Tibial nerve (tissue), 4 donors: ENCODE data around the gene PIGB. TPM values are rescaled to one million over a fixed set of nuclear protein-coding genes. Genes with fewer than 3 reads are reported as not detected.

Experiments
- DNase-seq, 2 donors: peaks; one replicate each; pipeline ENCODE4 v3.0.0-alpha.2; 2019; ENCODE audit warnings: low spot score in 2 of 2
- H3K27ac ChIP-seq, 4 donors: fragments of 200-600 bp; sonication (generic) in 3 of 4; one replicate each; pipeline ENCODE4 v1.5.1; 2017 to 2019; ENCODE audit warnings: mild to moderate bottlenecking in 1 of 4
- H3K27me3 ChIP-seq, 2 donors: fragments of 200-600 bp; sonication (generic) in 1 of 2; one replicate each; pipeline versions ENCODE4 v1.5.1 to v1.6.0; 2017 to 2019
- H3K36me3 ChIP-seq, 3 donors: fragments of 200-600 bp; sonication (generic); one replicate each; pipeline ENCODE4 v1.5.1; 2018 to 2019
- H3K4me1 ChIP-seq, 4 donors: fragments of 200-600 bp; sonication (generic) in 3 of 4; one replicate each; pipeline ENCODE4 v1.5.1; 2017 to 2019
- H3K4me3 ChIP-seq, 4 donors: fragments of 200-600 bp; sonication (generic) in 3 of 4; one replicate each; pipeline ENCODE4 v1.5.1; 2017 to 2019; ENCODE audit warnings: mild to moderate bottlenecking in 1 of 4, moderate library complexity in 1 of 4
- H3K9me3 ChIP-seq, 4 donors: fragments of 200-600 bp; sonication (generic) in 3 of 4; one replicate each; pipeline ENCODE4 v1.5.1; 2017 to 2019
- CTCF ChIP-seq, 5 experiments: fragments of 200-600 bp in 3 of 5; fragments of 450-650 bp in 2 of 5; sonication (generic) in 3 of 5; IDR thresholded peaks; one replicate each; pipeline ENCODE4 v1.5.1; 2016 to 2019; ENCODE audit warnings: antibody characterized with exemption in 5 of 5, mild to moderate bottlenecking in 3 of 5, moderate library complexity in 2 of 5
- EP300 ChIP-seq, 2 donors: sonication (generic); formaldehyde crosslinking; IDR thresholded peaks; one replicate each; pipeline ENCODE4 v1.6.1; 2017; ENCODE audit warnings: antibody characterized with exemption in 2 of 2, mild to moderate bottlenecking in 1 of 2
- POLR2A ChIP-seq, 2 donors: fragments of 450-650 bp; IDR thresholded peaks; one replicate each; pipeline ENCODE4 v1.6.1; 2017; ENCODE audit warnings: antibody characterized with exemption in 2 of 2, mild to moderate bottlenecking in 2 of 2, moderate library complexity in 2 of 2
- WGBS, 2 donors: methylation state at CpG; one replicate each; pipeline ENCODE4 v1.1.5; 2018; 5-methylcytosine and 5-hydroxymethylcytosine counted together
- total RNA-seq, 4 donors: library from RNA; depleted of rRNA; stranded (reverse); fragments of >200 nt; gene quantifications; one replicate each; pipeline ENCODE4 v1.1.0, GENCODE V29; 2016

PIGB gene
- total RNA-seq, 4 donors from 2014 or later, result 4.0 to 16.1 (median 13.8) TPM

- TF ChIP-seq POLR2A (IDR thresholded peaks at IDR 0.05) (no peak), EP300 (IDR thresholded peaks at IDR 0.05) (no peak), CTCF (IDR thresholded peaks at IDR 0.05) (no peak)
- Histone ChIP-seq H3K27ac (no peak overlapping the region), H3K36me3 (peaks cover 0 to 30% (median 0%) of the 10 kb centered on the region in 3 donors), H3K9me3 (no peaks in the 10 kb centered on the region), H3K4me3 (no peak overlapping the region), H3K27me3 (no peaks in the 10 kb centered on the region), H3K4me1 (peaks cover 0 to 2% (median 0%) of the 10 kb centered on the region in 4 donors)
- WGBS, 2 donors, result 98 to 99% methylated on average over 2 of the region's 2 CpGs
- DNase-seq, result no peak
Observed at GRCh38 chr15:55349282-55349681, 30.3 kb downstream of the PIGB start.

GRCh38 chr15:55353025-55353424 is 34.0 kb downstream of the PIGB start:
- Histone ChIP-seq H3K27ac (no peak overlapping the region), H3K27me3 (no peaks in the 10 kb centered on the region), H3K4me3 (no peak overlapping the region), H3K4me1 (no peaks in the 10 kb centered on the region), H3K9me3 (no peaks in the 10 kb centered on the region), H3K36me3 (peaks cover 0 to 58% (median 0%) of the 10 kb centered on the region in 3 donors)
- WGBS, 2 donors, result 71 to 76% methylated on average over 2 of the region's 2 CpGs
- no peak for DNase-seq
- TF ChIP-seq CTCF (IDR thresholded peaks at IDR 0.05) (no peak), POLR2A (IDR thresholded peaks at IDR 0.05) (no peak), EP300 (IDR thresholded peaks at IDR 0.05) (no peak)

GRCh38 chr15:55356985-55357585 is 38.1 kb downstream of the PIGB start:
- Histone ChIP-seq H3K4me1 (no peaks in the 10 kb centered on the region), H3K27me3 (no peaks in the 10 kb centered on the region), H3K4me3 (no peak overlapping the region), H3K27ac (no peak overlapping the region), H3K9me3 (no peaks in the 10 kb centered on the region), H3K36me3 (peaks cover 0 to 68% (median under 1%) of the 10 kb centered on the region in 3 donors)
- WGBS, 2 donors, result 96 to 98% methylated on average over 5 of the region's 5 CpGs
- DNase-seq, result no peak
- TF ChIP-seq POLR2A (IDR thresholded peaks at IDR 0.05) (no peak), CTCF (IDR thresholded peaks at IDR 0.05) (no peak), EP300 (IDR thresholded peaks at IDR 0.05) (no peak)

GRCh38 chr15:55357774-55358173 is 38.8 kb downstream of the PIGB start:
- no peak for DNase-seq
- Histone ChIP-seq H3K4me3 (no peak overlapping the region), H3K36me3 (peaks cover 0 to 67% (median 8%) of the 10 kb centered on the region in 3 donors), H3K4me1 (no peaks in the 10 kb centered on the region), H3K27ac (no peak overlapping the region), H3K27me3 (no peaks in the 10 kb centered on the region), H3K9me3 (no peaks in the 10 kb centered on the region)
- 92 to 94% methylated on average over 2 of the region's 2 CpGs for WGBS, 2 donors
- TF ChIP-seq CTCF (IDR thresholded peaks at IDR 0.05) (no peak), POLR2A (IDR thresholded peaks at IDR 0.05) (no peak), EP300 (IDR thresholded peaks at IDR 0.05) (no peak)

GRCh38 chr15:55358471-55358870 is 39.4 kb downstream of the PIGB start:
- Histone ChIP-seq H3K4me3 (no peak overlapping the region), H3K27ac (no peak overlapping the region), H3K4me1 (no peaks in the 10 kb centered on the region), H3K27me3 (no peaks in the 10 kb centered on the region), H3K9me3 (no peaks in the 10 kb centered on the region), H3K36me3 (peaks cover 0 to 69% (median 9%) of the 10 kb centered on the region in 3 donors)
- DNase-seq, result no peak
- no peak for TF ChIP-seq POLR2A (IDR thresholded peaks at IDR 0.05)
- no peak for TF ChIP-seq CTCF (IDR thresholded peaks at IDR 0.05)
- no peak for TF ChIP-seq EP300 (IDR thresholded peaks at IDR 0.05)
